Left ventricle myocardium inferior (tissue), 1 donor: ENCODE measurements around the gene FGD2. TPM values are rescaled to one million over a fixed set of nuclear protein-coding genes. Genes with fewer than 3 reads are reported as not detected.

Experiments
- DNase-seq: peaks from one replicate; pipeline ENCODE4 v3.0.0-alpha.2; 2020
- H3K27ac ChIP-seq: fragments of 200-600 bp; replicated peaks from 2 replicates; pipeline ENCODE4 v1.8.0; 2021
- H3K27me3 ChIP-seq: fragments of 200-600 bp; 2 replicates; pipeline ENCODE4 v1.8.0; 2021; ENCODE audit warnings: low read depth
- H3K36me3 ChIP-seq: fragments of 200-600 bp; 2 replicates; pipeline ENCODE4 v1.8.0; 2021
- H3K4me1 ChIP-seq: fragments of 200-600 bp; 2 replicates; pipeline ENCODE4 v1.8.0; 2021
- H3K4me3 ChIP-seq: fragments of 200-600 bp; 2 replicates; pipeline ENCODE4 v1.8.0; 2021; ENCODE audit warnings: mild to moderate bottlenecking, moderate library complexity
- H3K9me3 ChIP-seq: fragments of 200-600 bp; replicated peaks from 2 replicates; pipeline ENCODE4 v1.8.0; 2021
- CTCF ChIP-seq: fragments of 200-600 bp; IDR thresholded peaks from 2 replicates; pipeline ENCODE4 v1.8.0; 2021; ENCODE audit warnings: antibody characterized with exemption, mild to moderate bottlenecking, borderline replicate concordance
- intact Hi-C: fragments of 100-400 bp; cut with micrococcal nuclease; formaldehyde crosslinking; loops from one replicate; pipeline ENCODE4 v1.11.0; 2022
- total RNA-seq: library from RNA; stranded (reverse); fragmentation: NEBNext Ultra II Directional; extraction: Animal tissue kit (Norgen Biotek cat#: 25700); gene quantifications from one replicate; pipeline ENCODE4 v1.2.1, GENCODE V29; 2021
- donor health status: DM: no; HTN: yes; CAD: no; lungs with severe emphysema.

Gene FGD2
- total RNA-seq, 1 donor from 2014 or later: 6.0 TPM

GRCh38 chr6:37069639-37070038 lies 64.2 kb downstream of the FGD2 start:
- no peak for TF ChIP-seq CTCF
- Histone ChIP-seq H3K4me1 (no peaks in the 10 kb centered on the region), H3K4me3 (no peak overlapping the region), H3K27ac (no peak overlapping the region), H3K36me3 (no peaks in the 10 kb centered on the region), H3K9me3 (no peaks in the 10 kb centered on the region), H3K27me3 (no peaks in the 10 kb centered on the region)
- DNase-seq: no peak
- intact Hi-C loops: no loop called here

- DNase-seq: no peak
- Histone ChIP-seq H3K36me3 (no peaks in the 10 kb centered on the region), H3K4me1 (peaks cover 3% of the 10 kb centered on the region), H3K4me3 (no peak overlapping the region), H3K27ac (no peak overlapping the region), H3K27me3 (no peaks in the 10 kb centered on the region), H3K9me3 (no peaks in the 10 kb centered on the region)
- no peak for TF ChIP-seq CTCF
- intact Hi-C loops: no loop called here
Measured at GRCh38 chr6:37072526-37072925, 67.1 kb downstream of the FGD2 start.

- Histone ChIP-seq H3K4me1 (peaks cover 12% of the 10 kb centered on the region), H3K36me3 (no peaks in the 10 kb centered on the region), H3K9me3 (no peaks in the 10 kb centered on the region), H3K27ac (peak overlapping the region; percentile 36), H3K27me3 (no peaks in the 10 kb centered on the region), H3K4me3 (no peak overlapping the region)
- intact Hi-C loops: no loop called here
- TF ChIP-seq CTCF: no peak
- peak; percentile 53 for DNase-seq
Measured at GRCh38 chr6:37074053-37074827, 68.8 kb downstream of the FGD2 start.

- H3K27ac ChIP-seq: peak overlapping the region; percentile 63
- H3K9me3 ChIP-seq: no peaks in the 10 kb centered on the region
Measured at GRCh38 chr6:37077191-37077904, 71.9 kb downstream of the FGD2 start.

GRCh38 chr6:37077905-37078296 lies 72.4 kb downstream of the FGD2 start:
- Histone ChIP-seq H3K36me3 (no peaks in the 10 kb centered on the region), H3K4me3 (no peak overlapping the region), H3K27me3 (no peaks in the 10 kb centered on the region), H3K27ac (peak overlapping the region; percentile 63), H3K9me3 (no peaks in the 10 kb centered on the region), H3K4me1 (peaks cover 12% of the 10 kb centered on the region)
- DNase-seq: peak; percentile 86
- TF ChIP-seq CTCF: no peak
- intact Hi-C loops: no loop called here

More at GRCh38 chr6:37077191-37077904, 71.9 kb downstream of the FGD2 start:
- Histone ChIP-seq H3K27me3 (no peaks in the 10 kb centered on the region), H3K36me3 (no peaks in the 10 kb centered on the region), H3K4me1 (peaks cover 12% of the 10 kb centered on the region), H3K4me3 (no peak overlapping the region)
- intact Hi-C loops: no loop called here
- no peak for TF ChIP-seq CTCF
- no peak for DNase-seq

Other genes with a start within 250 kb of the FGD2 start
- gene CPNE5, start 166.2 kb upstream of the FGD2 start, total RNA-seq: 26.5 TPM
- gene PPIL1, start 130.9 kb upstream of the FGD2 start, total RNA-seq: 69.1 TPM
- 76.4 TPM for gene C6orf89, start 119.7 kb upstream of the FGD2 start, total RNA-seq
- 25.9 TPM for gene PI16, start 50.9 kb upstream of the FGD2 start, total RNA-seq
- 162 TPM for gene MTCH1, start 19.5 kb upstream of the FGD2 start, total RNA-seq
- gene PIM1, start 164.5 kb downstream of the FGD2 start, total RNA-seq: 28.9 TPM